Brain microvascular endothelial cell (primary cell): ENCODE data around the gene JADE3.
"Not testable (repeated sequence)": the region's sequence is repeated elsewhere in the genome, so short reads cannot be mapped to it uniquely, and the experiment has no call there.

Experiments
- DNase-seq: peaks from one replicate; pipeline ENCODE4 v3.0.0-alpha.2; 2020
- H3K27ac ChIP-seq: fragments of 250-450 bp; sonication (Bioruptor Pico); 2 replicates; pipeline ENCODE4 v1.5.1; 2020; ENCODE audit warnings: mild to moderate bottlenecking, moderate library complexity
- H3K27me3 ChIP-seq: fragments of 250-450 bp; sonication (Bioruptor Pico); replicated peaks from 2 replicates; pipeline ENCODE4 v1.5.1; 2020; ENCODE audit warnings: mild to moderate bottlenecking
- H3K36me3 ChIP-seq: fragments of 250-450 bp; sonication (Bioruptor Pico); replicated peaks from 2 replicates; pipeline ENCODE4 v1.5.1; 2020; ENCODE audit warnings: mild to moderate bottlenecking
- H3K4me3 ChIP-seq: 2 replicates; pipeline ENCODE4 v1.5.1; 2011; ENCODE audit warnings: low read depth, mild to moderate bottlenecking, control low read depth, low read length, moderate library complexity
- CTCF ChIP-seq: IDR thresholded peaks from 2 replicates; pipeline ENCODE4 v1.5.1; 2011; ENCODE audit warnings: low read depth, mild to moderate bottlenecking, moderate library complexity, low read length, control low read depth, inconsistent platforms; ENCODE audit errors: missing control alignments
- in situ Hi-C: cut with HindIII; loops from 2 replicates; pipeline ENCODE4 v1.10.0; 2017; ENCODE audit warnings: low sequenced_read_pairs, low pct_ligation_motif_present

Gene JADE3

DNA sequence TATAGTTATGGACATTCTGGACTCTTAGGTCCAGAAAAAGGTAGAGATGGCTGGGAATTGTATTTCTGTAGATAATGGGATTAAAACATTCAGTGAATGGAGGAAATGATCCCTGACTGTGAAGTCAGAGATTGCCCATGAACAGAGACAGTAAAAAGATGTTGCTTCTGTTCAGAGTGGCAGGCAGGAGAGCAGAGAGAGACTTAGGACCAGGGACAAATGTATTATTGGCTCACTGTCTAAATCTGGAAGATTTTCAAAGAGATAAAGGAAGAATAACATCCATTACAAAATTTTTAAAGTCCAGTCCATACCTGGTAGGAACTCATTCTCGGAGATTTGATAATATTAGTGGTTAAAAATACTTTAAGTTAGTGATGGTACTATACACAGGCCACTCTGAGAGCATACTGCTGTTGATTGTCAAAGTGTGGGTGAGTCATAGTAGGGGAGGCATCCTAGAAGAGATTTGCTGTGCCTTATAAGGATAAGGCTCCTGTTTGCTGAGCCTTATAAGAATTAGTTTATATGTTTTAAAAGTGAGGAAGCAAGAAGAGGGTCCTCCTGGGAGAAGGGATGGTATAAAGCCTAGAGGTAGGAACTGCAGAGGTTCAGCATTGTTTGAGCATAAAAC is 53.0 kb downstream of the JADE3 start:
- no peak overlapping the region for H3K27ac ChIP-seq
- no peak overlapping the region for H3K4me3 ChIP-seq
- no peaks in the 10 kb centered on the region for H3K36me3 ChIP-seq
- in situ Hi-C loops, result no loop called here
- H3K27me3 ChIP-seq, result no peaks in the 10 kb centered on the region
- no peak for TF ChIP-seq CTCF
- peak; percentile 40 for DNase-seq

GRCh38 chrX:46967547-46967946 is 55.3 kb downstream of the JADE3 start:
- DNase-seq, result no peak
- no peak overlapping the region for H3K4me3 ChIP-seq
- H3K36me3 ChIP-seq, result no peaks in the 10 kb centered on the region
- no peaks in the 10 kb centered on the region for H3K27me3 ChIP-seq
- no peak overlapping the region for H3K27ac ChIP-seq
- TF ChIP-seq CTCF, result no peak
- in situ Hi-C loops, result no loop called here

DNA sequence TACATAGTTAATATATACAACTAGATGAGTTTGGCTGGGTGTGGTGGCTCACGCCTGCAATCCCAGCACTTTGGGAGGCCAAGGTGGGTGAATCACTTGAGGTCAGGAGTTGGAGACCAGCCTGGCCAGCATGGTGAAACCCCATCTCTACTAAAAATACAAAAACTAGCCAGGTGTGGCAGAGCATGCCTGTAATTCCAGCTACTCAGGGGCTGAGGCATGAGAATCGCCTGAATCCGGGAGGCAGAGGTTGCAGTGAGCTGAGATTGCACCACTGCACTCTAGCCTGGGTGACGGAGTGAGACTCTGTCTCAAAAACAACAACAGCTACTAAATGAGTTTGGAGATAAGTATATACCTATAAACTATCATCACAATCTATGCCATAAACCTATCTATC is 64.8 kb downstream of the JADE3 start:
- H3K27me3 ChIP-seq, in situ Hi-C loops, H3K27ac ChIP-seq, DNase-seq, H3K36me3 ChIP-seq, H3K4me3 ChIP-seq: not testable (repeated sequence)

DNA sequence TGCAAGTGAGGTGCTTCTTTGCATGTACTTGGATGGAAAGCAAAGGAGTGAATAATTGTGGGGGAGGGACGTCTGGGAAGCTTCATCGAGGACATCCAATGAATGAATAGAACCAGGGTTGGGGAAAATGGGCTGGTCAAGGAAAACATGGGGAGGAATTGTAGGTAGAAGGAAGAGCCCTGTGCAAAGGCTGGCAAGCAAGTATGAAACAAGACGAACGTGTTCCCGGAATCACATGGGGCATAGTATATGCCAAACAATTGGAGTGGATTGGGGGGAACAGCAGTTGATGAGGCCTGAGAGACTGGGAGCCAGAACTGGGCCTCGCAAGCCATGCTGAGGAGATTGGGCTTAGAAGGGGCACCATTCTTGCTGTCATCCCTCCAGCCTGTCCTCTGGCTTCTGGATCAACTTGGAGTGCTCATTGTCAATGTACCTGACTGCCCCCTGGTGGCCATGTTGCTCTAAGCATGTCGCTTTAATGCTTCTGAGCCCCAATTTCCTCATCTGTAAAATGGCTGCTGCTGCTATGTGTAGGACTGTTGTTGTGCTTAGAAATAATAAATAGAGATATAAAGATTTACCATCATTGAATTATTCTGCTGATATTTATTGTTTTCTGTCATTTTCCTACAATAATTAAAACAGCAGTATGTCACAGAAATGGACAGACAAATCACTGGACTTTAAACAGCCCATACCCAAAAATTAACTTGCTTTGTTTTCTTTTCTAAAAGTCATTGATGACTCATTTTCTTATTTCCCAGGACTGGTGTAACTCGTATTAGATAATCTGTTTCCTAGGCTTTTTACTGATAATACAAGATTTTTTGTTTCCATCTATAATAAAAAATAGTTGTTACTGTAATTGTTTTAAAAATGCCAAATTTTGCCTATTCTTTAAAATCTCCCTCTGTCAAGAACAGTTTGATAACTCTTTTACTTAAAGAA is 66.4 kb downstream of the JADE3 start:
- H3K27ac ChIP-seq, result peak overlapping the region; percentile 87
- H3K4me3 ChIP-seq, result no peak overlapping the region
- DNase-seq, result peak; percentile 84
- H3K36me3 ChIP-seq, result no peaks in the 10 kb centered on the region
- in situ Hi-C loops, result no loop called here
- TF ChIP-seq CTCF, result peak; percentile 80
- H3K27me3 ChIP-seq, result no peaks in the 10 kb centered on the region

GRCh38 chrX:46984705-46985104 is 72.5 kb downstream of the JADE3 start:
- Histone ChIP-seq H3K27me3 (no peaks in the 10 kb centered on the region), H3K27ac (no peak overlapping the region), H3K4me3 (no peak overlapping the region), H3K36me3 (no peaks in the 10 kb centered on the region)
- in situ Hi-C loops, result no loop called here
- DNase-seq, result no peak
- no peak for TF ChIP-seq CTCF

DNA sequence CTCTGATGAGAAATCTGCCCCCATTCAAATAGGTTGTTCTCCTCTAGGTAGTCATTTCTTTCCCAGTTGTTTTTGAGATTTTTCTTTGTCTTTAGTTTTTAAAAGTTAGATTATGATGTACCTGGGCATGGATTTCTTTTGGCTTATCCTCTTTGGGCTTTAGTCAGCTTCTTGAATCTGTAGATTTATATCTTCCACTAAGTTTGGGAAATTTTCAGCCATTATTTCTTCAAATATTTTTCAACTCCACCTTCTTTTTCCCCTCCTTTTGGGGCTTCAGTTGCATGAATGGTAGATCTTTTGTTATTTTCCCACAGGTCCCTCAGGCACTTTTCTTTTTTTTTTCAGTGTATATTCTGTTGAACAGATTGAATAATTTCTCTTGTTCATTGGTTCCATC is 77.3 kb downstream of the JADE3 start:
- no peak overlapping the region for H3K4me3 ChIP-seq
- no peaks in the 10 kb centered on the region for H3K27me3 ChIP-seq
- no peak overlapping the region for H3K27ac ChIP-seq
- no peak for TF ChIP-seq CTCF
- no peaks in the 10 kb centered on the region for H3K36me3 ChIP-seq
- in situ Hi-C loops, result no loop called here
- no peak for DNase-seq
